ENCODE data around the gene MYL11. TPM values are rescaled to one million over a fixed set of nuclear protein-coding genes. Genes with fewer than 3 reads are reported as not detected.

MYL11 gene
- total RNA-seq, 1 experiment from 2014 or later: not detected

DNA sequence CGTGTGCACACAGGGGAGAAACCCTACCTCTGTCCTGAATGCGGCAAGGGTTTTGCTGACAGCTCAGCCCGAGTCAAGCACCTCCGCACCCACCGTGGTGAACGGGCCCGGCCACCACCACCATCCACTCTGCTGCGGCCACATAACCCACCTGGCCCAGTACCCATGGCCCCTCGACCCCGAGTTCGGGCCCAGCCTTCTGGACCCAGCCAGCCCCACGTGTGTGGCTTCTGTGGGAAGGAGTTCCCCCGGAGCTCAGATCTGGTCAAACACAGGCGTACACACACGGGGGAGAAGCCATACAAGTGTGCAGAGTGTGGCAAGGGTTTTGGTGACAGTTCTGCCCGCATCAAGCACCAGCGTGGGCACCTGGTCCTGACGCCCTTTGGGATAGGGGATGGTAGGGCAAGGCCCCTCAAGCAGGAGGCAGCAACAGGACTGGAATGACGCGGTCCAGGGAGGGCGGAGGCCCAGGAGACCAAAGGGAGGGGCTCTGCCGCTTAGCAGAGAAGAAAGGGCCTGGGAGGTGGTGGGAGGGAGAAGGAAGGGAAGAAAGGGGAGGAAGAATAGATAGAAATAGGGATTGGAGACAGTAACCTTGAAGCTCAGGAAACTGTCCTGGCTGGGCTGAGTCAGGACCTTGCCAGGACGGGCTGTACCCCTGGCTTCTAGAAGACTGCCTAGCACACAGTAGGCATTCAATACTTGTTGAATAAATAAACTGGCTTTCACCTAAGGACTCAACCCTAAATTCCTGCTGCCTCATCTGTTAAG is 24.2 kb downstream of the MYL11 start:
- POLR2A ChIA-PET: no interaction called here
- no TSS peak for BruUV-seq (replicated peaks)

DNA sequence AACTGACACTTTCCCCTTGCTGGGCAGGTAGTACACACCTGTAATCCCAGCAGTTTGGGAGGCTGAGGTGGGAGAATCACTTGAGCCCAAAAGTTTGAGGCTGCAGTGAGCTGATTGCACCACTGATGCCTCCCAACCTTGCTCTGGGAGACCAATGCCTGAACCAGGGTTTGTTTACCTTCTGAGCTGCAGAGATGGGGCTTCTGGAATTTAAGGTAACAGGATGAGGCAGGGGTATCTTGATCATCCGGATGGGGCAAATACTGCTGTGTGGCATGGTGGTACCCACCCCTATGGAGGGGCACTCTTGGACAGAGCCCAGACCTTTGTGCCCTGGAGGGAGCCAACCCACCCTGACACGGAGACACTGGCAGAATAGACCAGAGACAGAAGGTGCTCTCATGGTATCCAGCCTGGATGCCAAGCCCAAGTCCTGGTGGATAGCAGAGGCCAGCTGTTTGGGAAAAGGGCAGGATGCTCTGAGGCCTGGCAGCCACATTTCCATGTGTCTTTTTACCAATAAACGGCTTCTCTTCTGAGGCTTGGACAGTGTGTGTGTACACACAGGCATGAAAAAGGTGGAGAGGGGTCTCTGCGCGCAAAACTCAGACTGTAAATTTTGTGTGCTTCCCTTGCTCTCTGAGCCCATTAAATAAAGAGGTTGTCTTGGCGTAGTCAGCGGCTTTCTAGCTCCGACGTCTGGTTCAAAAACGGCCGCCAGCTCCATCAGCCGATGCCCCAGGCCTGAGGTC is 25.0 kb downstream of the MYL11 start:
- TF ChIP-seq POLR2AphosphoS5 (IDR thresholded peaks at IDR 0.05; ENCODE audit: low read depth, low read length) (no peak), SIN3A (IDR thresholded peaks at IDR 0.05; ENCODE audit: borderline replicate concordance, insufficient read depth, low read depth, low read length) (no peak), TCF7L2 (IDR thresholded peaks at IDR 0.05; ENCODE audit: low read depth, low read length) (no peak)
- TF ChIP-seq, protein P1, sequence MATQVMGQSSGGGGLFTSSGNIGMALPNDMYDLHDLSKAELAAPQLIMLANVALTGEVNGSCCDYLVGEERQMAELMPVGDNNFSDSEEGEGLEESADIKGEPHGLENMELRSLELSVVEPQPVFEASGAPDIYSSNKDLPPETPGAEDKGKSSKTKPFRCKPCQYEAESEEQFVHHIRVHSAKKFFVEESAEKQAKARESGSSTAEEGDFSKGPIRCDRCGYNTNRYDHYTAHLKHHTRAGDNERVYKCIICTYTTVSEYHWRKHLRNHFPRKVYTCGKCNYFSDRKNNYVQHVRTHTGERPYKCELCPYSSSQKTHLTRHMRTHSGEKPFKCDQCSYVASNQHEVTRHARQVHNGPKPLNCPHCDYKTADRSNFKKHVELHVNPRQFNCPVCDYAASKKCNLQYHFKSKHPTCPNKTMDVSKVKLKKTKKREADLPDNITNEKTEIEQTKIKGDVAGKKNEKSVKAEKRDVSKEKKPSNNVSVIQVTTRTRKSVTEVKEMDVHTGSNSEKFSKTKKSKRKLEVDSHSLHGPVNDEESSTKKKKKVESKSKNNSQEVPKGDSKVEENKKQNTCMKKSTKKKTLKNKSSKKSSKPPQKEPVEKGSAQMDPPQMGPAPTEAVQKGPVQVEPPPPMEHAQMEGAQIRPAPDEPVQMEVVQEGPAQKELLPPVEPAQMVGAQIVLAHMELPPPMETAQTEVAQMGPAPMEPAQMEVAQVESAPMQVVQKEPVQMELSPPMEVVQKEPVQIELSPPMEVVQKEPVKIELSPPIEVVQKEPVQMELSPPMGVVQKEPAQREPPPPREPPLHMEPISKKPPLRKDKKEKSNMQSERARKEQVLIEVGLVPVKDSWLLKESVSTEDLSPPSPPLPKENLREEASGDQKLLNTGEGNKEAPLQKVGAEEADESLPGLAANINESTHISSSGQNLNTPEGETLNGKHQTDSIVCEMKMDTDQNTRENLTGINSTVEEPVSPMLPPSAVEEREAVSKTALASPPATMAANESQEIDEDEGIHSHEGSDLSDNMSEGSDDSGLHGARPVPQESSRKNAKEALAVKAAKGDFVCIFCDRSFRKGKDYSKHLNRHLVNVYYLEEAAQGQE (IDR thresholded peaks at IDR 0.05; ENCODE audit: insufficient read depth in 1 of 2, low read depth in 2 of 2, low read length in 1 of 2): no peak
- TF ChIP-seq, protein P2, sequence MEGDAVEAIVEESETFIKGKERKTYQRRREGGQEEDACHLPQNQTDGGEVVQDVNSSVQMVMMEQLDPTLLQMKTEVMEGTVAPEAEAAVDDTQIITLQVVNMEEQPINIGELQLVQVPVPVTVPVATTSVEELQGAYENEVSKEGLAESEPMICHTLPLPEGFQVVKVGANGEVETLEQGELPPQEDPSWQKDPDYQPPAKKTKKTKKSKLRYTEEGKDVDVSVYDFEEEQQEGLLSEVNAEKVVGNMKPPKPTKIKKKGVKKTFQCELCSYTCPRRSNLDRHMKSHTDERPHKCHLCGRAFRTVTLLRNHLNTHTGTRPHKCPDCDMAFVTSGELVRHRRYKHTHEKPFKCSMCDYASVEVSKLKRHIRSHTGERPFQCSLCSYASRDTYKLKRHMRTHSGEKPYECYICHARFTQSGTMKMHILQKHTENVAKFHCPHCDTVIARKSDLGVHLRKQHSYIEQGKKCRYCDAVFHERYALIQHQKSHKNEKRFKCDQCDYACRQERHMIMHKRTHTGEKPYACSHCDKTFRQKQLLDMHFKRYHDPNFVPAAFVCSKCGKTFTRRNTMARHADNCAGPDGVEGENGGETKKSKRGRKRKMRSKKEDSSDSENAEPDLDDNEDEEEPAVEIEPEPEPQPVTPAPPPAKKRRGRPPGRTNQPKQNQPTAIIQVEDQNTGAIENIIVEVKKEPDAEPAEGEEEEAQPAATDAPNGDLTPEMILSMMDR (IDR thresholded peaks at IDR 0.05): no peak
- Histone ChIP-seq H3K27ac (ENCODE audit: low read length) (peak overlapping the region; percentile 91), H3K36me3 (ENCODE audit: control insufficient read depth, insufficient read depth, low read length) (no peaks in the 10 kb centered on the region), H3K4me3 (ENCODE audit: low read depth in 2 of 2, low read length in 2 of 2) (peak overlapping the region; percentile 66 to 95), H3K27me3 (ENCODE audit: control insufficient read depth, insufficient read depth, low read length) (no peaks in the 10 kb centered on the region), H3K9me3 (ENCODE audit: control insufficient read depth, insufficient read depth, low read depth, low read length) (no peaks in the 10 kb centered on the region), H3K4me1 (ENCODE audit: control insufficient read depth, insufficient read depth, low read length) (peaks cover 17% of the 10 kb centered on the region)
- intact Hi-C loops (cut with micrococcal nuclease; ENCODE audit: unreplicated experiment): no loop called here
- no peak for DNase-seq (ENCODE audit: low read depth, low spot score)
- ChIA-PET POLR2A (no interaction called here), CTCF (interaction anchor here (0.6 kb wide), 2 partner anchors 51 to 215 kb away, joined by 3 to 4 read pairs; no protein-coding TSS in a partner anchor)
- ATAC-seq: no peak
- in situ Hi-C loops (cut with HindIII; ENCODE audit: low pct_unique_long_range_greater_than_20kb, low sequenced_read_pairs): no loop called here
- BruUV-seq (replicated peaks): no TSS peak

More for the DNA sequence above, 24.2 kb downstream of the MYL11 start:
- Histone ChIP-seq H3K4me1 (ENCODE audit: control insufficient read depth, insufficient read depth, low read length) (peaks cover 19% of the 10 kb centered on the region), H3K27ac (ENCODE audit: low read length) (peak overlapping the region; percentile 91), H3K36me3 (ENCODE audit: control insufficient read depth, insufficient read depth, low read length) (no peaks in the 10 kb centered on the region), H3K9me3 (ENCODE audit: control insufficient read depth, insufficient read depth, low read depth, low read length) (no peaks in the 10 kb centered on the region), H3K27me3 (ENCODE audit: control insufficient read depth, insufficient read depth, low read length) (no peaks in the 10 kb centered on the region), H3K4me3 (ENCODE audit: low read depth in 2 of 2, low read length in 2 of 2) (no peak overlapping the region)
- CTCF ChIA-PET: no interaction called here
- TF ChIP-seq SIN3A (IDR thresholded peaks at IDR 0.05; ENCODE audit: borderline replicate concordance, insufficient read depth, low read depth, low read length) (no peak), TCF7L2 (IDR thresholded peaks at IDR 0.05; ENCODE audit: low read depth, low read length) (no peak), POLR2AphosphoS5 (IDR thresholded peaks at IDR 0.05; ENCODE audit: low read depth, low read length) (no peak)
- TF ChIP-seq, protein P1 (IDR thresholded peaks at IDR 0.05; ENCODE audit: insufficient read depth in 1 of 2, low read depth in 2 of 2, low read length in 1 of 2): no peak
- TF ChIP-seq, protein P2 (IDR thresholded peaks at IDR 0.05): no peak
- DNase-seq (ENCODE audit: low read depth, low spot score) (no peak), ATAC-seq (no peak)
- intact Hi-C loops (cut with micrococcal nuclease; ENCODE audit: unreplicated experiment) (no loop called here), in situ Hi-C loops (cut with HindIII; ENCODE audit: low pct_unique_long_range_greater_than_20kb, low sequenced_read_pairs) (no loop called here)
